RPMI7951 (cell line): ENCODE data around the gene DIP2A. TPM values are rescaled to one million over a fixed set of nuclear protein-coding genes. Genes with fewer than 3 reads are reported as not detected.
"Not testable (repeated sequence)": the region's sequence is repeated elsewhere in the genome, so short reads cannot be mapped to it uniquely, and the experiment has no call there.

Experiments
- DNase-seq: peaks from one replicate; pipeline ENCODE4 v3.0.0-alpha.2; 2012; ENCODE audit warnings: low read depth
- total RNA-seq: library from RNA; depleted of rRNA; stranded (reverse); fragments of >200 nt; shearing (Covaris generic); gene quantifications from 2 replicates; pipeline ENCODE4 v1.2.3, GENCODE V29; 2014

The DIP2A gene
- total RNA-seq, 1 experiment from 2014 or later, result 14.3 TPM

DNA sequence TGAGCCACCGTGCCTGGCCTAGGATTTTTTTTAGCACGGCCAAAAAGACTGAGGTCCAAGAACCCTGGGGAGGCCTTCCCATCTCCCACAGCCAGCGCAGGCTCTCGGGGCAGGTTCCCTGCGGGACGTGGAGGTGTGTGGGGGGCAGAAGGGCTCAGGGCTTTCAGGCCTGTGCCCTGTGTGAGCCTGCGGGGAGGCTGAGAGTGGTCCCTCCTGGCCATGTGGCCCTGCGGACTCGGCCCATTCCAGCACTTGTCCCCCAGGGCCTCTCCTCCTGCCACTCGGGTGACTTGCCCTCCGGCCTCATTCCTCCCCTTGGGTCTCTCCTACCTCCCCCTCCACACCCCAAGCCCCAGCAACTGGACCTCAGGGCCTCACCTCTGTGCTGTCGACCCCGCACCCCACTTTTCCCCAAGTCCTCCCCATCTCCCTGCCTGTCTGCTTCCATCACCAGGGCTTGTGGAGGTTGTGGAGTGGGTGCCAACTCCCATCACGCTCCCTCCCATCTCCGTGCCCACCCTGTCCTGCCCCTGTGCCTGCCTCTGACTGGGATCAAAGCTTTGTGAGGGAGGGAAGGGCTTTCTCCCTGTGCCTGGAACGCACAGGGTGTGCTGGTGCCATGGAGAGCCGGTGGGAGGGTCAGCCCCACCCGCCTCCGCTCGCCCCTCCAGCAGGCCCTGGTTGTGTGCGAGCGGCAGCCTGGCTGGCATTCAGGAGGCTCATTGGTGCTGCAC, 32.2 kb upstream of the DIP2A start:
- DNase-seq, result no peak

DNA sequence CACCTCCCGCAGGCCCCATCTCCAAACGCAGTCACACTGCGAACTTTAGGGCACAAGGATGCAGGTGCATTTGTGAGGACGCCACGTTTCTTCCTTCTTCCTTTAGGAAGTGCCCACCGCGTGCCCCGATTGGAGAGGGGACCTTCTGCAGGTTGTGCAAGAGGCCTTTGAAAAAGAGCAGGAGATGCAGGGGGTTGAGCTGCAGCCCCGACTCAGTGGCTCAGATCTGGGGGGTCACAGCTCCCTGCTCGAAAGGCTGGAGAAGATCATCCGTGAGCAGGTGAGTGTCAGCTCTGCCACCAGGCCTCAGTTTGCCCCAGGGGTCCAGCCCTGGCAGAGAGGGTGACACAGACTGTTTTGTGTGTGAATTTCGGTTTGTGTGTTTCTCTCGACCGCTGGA, 31.2 kb upstream of the DIP2A start:
- DNase-seq, result no peak

DNA sequence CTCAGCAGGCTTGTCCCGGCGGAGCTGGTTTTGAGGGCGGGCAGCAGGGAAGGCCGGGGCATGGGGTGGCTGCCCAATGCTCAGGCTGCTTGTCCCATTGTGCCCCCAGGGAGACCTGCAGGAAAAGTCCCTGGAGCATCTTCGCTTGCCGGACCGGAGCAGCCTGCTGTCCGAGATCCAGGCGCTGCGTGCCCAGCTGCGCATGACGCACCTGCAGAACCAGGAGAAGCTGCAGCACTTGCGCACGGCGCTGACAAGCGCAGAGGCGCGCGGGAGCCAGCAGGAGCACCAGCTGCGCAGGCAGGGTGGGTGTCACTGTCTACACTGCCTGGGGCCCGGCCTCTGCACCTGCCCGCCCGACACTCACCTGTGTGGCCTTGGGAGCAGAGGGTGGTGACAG, 30.4 kb upstream of the DIP2A start:
- no peak for DNase-seq

DNA sequence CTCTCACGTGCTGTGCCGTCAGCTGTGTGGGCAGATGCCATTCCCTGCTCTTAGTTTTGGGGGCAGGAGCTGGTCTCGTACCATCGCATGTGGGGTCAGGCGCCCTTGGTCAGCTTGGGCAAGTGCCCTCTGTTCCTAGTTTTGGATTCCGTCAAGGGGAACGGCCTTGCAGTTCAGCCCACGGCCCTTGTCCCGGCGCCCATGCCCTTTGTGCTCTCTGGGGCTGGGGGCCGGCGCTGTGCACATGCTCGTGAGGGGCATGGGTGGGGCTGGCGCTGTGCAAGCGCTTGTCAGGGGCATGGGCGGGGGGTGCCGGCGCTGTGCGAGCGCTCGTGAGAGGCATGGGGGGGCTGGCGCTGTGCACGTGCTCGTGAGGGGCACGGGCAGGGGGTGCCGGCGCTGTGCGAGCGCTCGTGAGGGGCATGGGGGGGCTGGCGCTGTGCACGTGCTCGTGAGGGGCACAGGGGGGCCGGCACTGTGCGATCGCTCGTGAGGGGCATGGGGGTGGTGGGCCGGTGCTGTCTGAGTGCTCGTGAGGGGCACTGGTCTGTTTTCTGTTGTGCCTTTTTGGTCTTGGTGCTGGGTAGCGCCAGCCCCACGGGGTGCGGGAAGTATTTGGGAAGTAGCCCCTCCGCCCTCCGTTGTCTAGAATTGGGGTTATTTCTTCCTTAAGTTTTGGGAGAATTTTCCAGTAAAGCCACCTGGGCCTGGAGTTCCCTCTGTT, 29.5 kb upstream of the DIP2A start:
- DNase-seq, result no peak

DNA sequence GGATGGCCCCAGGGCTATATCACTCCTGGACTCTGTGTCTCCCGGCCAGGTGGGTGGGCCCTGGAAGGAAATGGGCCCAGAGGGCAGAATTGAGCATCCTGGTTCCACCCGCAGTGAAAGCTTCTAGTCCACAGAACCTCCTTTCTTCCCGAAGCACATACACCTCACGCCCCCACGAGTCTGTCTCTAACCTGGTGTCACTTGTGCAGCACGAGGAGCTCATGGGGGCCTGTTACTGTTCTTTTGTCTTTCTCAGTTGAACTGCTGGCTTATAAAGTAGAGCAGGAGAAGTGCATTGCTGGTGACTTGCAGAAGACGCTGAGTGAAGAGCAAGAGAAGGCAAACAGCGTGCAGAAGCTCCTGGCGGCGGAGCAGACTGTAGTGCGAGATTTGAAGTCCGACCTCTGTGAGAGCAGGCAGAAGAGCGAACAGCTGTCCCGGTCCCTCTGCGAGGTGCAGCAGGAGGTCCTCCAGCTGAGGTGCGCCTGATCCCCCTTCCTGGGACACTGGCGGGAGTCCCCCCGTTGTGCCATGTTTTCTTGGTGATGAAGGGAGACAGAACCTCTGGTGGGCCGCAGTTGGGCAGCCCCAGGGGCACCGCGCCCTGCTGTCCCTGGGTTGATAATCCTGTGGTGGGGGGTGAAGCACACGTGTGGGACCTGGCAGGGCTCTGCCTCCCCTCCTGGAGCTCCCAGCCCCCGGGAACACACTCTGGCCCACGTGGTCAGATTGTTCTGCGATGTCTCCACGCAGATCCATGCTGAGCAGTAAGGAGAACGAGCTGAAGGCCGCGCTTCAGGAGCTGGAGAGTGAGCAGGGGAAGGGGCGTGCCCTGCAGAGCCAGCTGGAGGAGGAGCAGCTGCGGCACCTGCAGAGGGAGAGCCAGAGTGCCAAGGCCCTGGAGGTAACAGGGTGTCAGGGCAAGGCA, 28.7 kb upstream of the DIP2A start:
- no peak for DNase-seq

DNA sequence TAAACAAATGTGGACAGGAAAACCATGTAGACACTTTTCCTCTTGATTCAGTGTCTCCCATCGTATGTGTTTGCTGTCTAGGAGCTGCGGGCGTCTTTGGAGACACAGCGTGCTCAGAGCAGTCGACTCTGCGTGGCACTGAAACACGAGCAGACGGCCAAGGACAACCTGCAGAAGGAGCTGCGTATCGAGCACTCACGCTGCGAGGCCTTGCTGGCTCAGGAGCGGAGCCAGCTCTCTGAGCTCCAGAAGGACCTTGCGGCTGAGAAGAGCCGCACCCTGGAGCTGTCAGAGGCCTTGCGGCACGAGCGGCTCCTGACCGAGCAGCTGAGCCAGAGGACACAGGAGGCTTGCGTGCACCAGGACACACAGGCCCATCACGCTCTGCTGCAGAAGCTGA, 27.2 kb upstream of the DIP2A start:
- DNase-seq, result no peak

DNA sequence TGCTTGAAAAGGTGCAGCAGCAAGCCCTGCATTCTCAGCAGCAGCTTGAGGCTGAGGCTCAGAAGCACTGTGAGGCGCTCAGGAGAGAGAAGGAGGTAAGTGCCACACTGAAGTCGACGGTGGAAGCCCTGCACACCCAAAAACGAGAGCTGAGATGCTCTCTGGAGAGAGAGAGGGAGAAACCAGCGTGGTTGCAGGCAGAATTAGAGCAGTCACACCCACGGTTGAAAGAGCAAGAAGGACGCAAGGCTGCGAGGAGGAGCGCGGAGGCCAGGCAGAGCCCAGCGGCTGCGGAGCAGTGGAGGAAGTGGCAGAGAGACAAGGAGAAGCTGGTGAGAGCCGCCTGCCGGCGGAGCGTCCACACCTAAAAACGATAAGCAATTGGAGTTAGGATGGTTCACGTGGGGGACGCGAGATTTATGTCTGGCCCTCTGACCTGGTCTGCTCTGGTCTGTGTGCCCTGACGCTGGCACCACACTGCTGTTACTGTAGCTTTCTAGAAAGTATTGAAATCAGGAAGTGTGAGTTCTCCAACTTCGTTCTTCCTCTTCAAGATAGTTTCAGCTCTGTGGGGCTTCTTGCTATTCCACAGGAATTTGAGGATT, 26.7 kb upstream of the DIP2A start:
- no peak for DNase-seq

DNA sequence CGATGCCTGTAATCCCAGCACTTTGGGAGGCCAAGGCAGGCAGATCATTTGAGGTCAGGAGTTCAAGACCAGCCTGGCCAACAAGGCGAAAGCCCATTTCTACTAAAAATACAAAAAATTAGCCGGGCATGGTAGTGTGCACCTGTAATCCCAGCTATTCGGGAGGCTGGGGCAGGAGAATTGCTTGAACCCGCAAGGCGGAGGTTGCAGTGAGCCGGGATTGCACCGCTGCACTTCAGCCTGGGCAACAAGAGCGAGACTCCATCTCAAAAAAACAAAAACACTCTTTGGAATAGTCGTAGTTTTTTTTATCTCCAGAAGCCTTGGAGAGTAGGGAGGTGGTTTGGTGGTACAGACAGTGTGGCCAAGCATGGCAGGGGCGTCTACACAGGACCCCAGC, 25.6 kb upstream of the DIP2A start:
- DNase-seq, result not testable (repeated sequence)

DNA sequence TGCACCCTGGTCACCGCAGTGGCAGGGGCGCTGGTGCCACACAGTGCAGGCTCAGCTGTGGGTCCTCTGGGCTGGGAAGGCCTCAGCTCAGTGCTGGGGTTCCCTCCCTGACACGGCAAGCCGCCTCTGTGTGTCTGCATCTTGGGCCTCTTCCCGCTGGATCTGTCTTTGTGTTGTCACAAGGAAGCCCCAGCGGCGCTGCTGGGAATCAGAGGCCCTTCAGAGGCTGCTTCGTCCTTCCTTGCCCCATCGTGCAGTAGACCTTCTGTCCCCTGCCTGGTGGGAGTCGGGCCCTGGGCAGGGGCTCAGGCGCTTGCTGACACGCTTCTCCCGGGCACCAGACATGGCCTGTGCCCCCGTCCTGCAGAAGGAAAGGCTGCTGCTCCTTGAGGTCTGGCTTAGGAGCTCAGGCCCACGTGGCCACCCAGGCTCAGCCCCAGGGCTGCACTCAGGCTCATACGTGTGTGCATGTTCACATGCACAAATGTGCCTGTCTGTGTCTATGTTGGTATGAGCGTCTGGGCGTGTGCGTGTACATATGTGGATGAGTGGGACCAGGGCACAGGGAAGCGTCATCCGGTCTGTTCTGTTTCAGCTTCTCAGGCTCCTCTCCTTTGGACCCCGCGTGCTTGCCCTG, 24.3 kb upstream of the DIP2A start:
- no peak for DNase-seq

DNA sequence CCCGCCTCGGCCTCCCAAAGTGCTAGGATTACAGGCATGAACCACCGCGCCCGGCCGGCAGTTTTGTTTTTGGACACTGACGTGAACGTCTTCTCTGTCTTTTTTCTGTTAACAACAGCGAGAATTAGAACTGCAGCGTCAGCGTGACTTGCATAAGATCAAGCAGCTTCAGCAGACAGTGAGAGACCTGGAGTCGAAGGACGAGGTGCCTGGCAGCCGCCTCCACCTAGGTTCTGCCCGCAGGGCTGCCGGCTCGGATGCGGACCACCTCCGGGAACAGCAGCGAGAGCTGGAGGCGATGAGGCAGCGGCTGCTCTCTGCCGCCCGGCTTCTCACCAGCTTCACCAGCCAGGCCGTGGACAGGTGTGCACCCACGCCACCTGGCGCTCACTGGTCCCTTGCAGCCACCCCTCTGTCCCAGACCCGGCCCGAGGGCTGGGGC, 22.9 kb upstream of the DIP2A start:
- no peak for DNase-seq

DNA sequence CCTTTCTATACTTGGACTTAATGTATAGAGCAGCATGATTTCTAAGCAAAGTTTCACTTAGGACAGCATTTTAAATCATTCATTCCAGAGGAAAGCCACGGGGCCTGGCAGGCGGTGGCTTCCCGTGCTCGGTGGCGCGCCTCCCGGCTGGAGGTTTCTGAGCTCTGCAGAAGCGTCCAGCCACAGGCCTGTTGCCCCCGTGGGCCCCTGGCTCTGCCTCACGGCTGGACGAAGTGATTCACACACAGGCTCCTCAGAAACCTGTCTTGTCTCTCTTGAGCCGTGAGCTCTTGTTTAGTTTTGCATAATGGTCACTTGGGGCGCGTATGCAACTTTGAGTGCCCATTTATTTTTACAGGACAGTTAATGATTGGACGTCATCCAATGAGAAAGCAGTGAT, 22.1 kb upstream of the DIP2A start:
- DNase-seq, result no peak

DNA sequence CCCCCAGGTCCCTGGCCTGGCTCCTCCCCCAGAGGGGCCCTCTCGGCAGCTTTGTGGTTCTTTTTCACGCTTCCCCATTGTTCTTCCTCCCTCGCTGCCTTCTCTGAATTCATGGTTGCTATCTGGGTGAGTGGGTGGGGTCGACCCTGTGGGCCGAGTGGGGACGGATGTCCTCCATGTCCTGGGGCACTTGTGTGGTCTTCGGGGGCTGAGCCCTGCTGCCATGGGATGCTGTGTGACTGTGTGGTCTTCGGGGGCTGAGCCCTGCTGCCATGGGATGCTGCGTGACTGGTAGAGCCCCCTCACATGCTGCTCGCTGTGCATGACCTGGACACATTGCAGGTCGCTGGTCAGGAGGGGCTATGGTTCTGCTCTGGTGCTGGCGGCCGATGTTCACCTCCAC, 21.6 kb upstream of the DIP2A start:
- no peak for DNase-seq

DNA sequence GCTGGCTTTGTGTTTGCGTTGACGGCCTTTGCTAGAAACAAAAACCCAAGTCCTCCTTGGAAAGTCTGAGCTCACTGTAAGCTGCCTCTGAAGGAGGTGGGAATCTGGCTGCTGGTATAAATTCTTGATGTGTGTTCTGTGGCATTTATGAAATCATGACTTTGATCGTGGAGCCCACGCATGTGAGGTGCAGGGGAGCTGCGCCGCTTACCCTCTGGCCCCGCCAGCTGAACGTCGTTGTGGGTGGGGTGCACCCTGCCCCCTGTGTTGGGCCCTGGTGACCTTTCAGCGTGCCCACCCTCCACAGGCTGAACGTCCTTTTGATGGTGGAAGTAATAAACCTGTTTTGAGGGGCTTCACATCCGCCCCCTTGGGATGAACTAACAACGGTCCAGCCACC, 21.2 kb upstream of the DIP2A start:
- DNase-seq, result no peak

DNA sequence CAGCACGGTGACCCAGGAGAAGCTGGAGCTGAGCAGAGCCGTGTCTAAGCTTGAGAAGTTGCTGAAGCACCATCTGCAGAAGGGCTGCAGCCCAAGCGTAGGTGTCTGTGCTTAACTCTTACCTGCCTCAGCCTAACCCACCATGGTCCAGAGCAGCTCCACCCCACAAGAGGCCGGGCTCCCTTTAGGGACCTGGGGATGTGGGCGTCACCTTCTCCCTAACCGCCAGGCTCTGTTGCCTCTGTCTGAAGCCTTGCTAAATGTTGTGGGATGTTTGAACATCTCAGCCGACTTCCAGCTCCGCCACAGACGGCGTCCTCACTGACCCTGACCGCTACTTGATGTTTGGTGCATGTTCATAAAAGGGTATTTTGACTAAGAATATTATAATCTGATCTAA, 20.4 kb upstream of the DIP2A start:
- DNase-seq, result no peak

DNA sequence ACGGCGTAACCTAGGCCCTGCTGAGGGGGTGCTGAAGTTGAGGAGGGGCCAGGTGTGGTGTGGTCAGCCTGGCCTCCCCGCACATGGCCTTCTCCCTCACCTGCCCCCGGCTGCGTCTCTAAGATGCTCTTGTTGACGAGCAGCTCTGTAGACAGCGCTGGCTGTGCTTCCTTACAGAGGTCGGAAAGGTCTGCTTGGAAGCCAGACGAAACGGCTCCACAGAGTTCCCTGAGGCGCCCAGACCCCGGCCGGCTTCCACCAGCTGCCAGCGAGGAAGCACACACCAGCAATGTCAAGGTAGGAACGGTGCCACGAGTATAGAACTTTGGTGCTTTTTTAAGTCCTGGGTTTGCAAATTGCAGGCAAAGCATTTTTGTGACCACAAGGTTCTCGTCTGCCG, 18.8 kb upstream of the DIP2A start:
- DNase-seq, result no peak

DNA sequence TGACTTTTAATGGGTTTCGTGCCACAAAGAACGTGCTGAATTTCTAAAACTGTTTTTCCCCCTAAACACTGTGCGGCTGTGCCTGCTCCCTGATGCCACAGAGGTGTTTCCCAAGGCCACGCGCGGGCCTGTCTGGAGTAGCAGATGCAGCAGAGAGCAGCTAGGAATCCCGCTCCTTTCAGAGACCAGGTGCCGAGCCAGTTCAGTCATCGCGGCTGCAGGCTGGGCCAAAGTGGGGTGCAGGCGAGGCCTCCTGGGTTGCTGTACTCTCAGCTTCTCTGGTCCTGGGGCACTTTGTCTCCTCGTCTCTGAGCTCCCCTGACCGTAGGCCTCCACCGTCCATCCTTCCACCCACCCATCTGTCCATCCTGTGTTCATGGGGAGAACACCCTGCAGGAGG, 17.4 kb upstream of the DIP2A start:
- no peak for DNase-seq

DNA sequence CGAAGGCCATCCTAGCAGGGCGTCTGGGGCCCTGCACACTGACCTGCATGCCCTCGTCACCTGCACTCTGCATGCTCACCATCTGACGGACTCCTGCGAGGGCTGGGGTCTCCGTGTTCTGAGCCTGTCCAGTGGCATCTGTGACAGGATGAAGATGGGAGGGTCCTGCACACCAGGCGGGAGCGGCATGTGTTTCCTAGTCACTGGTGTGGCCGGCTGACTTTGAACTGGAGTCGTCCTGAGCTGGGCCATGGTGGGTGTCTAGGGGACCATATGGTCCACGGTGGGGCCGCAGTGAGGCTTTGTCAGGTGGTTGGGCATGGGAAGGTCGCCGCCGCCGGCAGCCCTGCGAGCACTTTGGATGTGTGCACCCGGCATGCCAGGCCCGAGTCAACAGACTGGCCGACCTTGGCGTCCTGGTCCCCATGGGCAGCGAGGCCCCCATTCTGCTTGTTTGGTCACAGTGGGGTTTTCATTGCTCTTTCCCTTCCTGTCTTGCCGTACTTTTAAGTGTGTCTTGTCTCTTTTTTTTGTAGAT, 16.7 kb upstream of the DIP2A start:
- DNase-seq, result no peak

DNA sequence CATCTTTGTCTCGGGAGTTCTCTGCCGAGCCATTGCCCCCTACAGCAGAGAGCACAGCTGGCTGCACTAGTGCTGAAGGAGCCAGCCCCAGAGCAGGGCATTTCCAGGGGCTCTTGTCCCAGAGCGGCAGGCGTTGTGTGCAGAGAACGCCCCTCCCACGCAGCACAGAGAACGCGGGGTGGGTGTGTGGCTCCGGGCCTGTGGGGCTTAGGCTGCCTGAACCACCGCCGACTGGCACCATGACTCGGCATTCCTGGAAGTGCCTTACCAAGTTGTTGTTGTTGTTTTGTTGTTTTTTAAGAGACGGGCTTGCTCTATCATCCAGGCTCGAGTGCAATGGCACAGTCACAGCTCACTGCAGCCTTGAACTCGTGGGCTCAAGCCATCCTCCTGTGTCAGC, 15.8 kb upstream of the DIP2A start:
- DNase-seq, result no peak

DNA sequence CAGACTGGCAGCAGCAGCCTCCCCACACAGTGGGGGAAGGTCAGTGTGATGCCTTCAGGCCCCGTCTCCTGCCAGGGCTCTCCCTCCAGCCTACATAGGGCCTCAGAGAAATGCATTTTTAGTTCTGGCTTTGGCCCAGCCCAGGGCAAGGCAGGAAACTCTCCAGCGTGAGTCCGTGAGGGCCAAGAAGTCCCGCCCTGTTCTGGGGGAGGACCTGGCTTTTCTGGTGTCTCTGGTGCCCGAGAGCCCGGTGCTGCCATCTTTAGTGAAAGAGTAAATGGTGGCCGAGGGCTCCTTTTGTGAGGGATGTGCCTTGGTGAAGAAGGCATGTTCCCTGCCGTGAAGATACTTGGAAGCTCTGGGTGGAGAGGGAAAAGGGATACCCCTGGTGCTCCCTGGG, 14.8 kb upstream of the DIP2A start:
- DNase-seq, result no peak

DNA sequence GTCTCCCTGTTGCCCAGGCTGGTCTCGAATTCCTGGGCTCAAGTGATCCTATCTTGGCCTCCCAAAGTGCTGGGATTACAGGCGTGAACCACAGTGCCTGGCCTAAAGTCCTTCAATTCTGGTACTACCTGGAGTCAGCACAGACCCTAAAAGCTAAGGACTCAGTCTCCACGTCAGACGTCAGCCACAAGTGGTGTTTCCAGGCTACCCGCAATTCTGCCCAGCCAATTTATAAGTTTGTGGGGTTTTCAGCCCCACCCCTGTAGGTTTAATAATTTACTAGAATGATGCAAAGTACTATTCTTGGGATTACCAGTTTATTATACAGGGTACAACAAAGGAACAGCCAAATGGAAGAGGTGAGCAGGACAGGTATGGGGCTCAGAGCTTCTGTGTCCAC, 10.6 kb upstream of the DIP2A start:
- no peak for DNase-seq

DNA sequence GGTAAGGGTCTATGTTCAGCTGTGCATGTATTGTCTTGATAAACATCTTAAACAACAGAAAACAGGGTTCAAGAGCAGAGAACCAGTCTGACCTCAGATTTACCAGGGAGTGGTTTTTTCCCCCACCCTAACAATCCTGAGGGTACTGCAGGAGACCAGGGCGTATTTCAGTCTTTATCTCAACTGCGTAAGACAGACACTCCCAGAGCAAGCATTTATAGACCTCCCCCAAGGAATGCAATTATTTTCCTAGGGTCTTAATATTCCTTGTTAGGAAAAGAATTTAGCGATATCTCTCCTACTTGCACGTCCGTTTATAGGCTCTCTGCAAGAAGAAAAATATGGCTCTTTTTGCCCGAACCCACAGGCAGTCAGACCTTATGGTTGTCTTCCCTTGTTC, 9.8 kb upstream of the DIP2A start:
- DNase-seq, result not testable (repeated sequence)
